Amniotic epithelial cell (primary cell): ENCODE data around the gene CACNB2.
"Not testable (repeated sequence)": the region's sequence is repeated elsewhere in the genome, so short reads cannot be mapped to it uniquely, and the experiment has no call there.

Experiments used
- DNase-seq: peaks from one replicate; pipeline ENCODE4 v3.0.0-alpha.2; 2010; ENCODE audit warnings: low read depth

The CACNB2 gene

GRCh38 chr10:18201877-18202276 lies 61.7 kb downstream of the CACNB2 start:
- DNase-seq = no peak

DNA sequence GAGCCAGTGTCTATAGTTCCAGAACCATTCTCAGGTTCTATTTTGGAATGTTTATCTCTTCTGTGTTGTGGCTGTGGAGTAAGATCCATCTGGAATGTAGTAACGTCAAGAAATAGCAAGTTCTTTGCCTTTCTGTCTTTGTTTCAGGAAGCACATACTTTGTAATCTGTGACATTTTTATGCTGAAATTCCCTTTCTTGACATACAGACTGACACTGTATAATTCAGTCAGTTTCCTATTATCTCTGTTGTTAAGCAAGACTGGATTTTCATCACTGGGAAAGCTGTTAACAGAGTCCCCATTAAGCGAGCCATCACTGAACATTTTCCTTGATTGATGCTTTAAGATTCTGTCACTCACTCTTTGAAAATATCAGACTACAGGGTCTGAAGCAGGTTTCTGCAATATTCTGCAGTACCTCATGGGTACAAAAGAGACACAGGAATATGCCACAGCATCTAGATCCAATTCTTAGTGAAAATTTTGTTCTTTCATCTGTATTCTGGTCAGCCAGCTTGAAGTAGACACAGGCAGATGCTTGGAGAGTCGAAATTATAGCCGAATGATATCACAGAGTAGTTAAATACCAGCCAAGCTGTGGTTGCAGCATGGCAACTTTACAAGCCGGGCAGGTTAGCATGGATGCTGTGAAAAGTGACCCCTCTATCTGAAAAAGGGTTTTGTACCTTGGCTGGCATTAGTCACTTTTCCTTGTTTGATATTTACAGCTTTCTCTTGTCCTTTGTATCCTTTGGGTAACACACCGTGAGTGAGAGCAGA lies 62.6 kb downstream of the CACNB2 start:
- peak; percentile 75 for DNase-seq

DNA sequence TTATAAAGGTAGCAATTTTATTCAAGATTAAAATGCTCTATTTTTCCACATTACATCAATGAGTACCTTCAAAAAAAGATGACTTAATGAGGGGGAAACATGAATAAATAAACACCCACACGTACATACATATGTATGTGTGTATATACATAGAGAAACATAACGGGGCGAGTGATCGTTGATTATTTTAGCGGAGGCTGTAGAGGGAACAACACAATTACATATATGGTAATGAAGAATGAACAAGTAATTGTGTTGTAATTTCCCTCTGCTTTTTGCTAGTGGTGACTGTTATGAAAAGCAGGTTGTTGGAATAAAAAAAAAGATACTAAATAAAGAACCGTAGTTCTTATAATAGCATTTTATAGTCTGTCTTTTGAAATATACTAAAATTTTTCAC lies 63.2 kb downstream of the CACNB2 start:
- no peak for DNase-seq

GRCh38 chr10:18204039-18204835 lies 64.0 kb downstream of the CACNB2 start:
- no peak for DNase-seq

DNA sequence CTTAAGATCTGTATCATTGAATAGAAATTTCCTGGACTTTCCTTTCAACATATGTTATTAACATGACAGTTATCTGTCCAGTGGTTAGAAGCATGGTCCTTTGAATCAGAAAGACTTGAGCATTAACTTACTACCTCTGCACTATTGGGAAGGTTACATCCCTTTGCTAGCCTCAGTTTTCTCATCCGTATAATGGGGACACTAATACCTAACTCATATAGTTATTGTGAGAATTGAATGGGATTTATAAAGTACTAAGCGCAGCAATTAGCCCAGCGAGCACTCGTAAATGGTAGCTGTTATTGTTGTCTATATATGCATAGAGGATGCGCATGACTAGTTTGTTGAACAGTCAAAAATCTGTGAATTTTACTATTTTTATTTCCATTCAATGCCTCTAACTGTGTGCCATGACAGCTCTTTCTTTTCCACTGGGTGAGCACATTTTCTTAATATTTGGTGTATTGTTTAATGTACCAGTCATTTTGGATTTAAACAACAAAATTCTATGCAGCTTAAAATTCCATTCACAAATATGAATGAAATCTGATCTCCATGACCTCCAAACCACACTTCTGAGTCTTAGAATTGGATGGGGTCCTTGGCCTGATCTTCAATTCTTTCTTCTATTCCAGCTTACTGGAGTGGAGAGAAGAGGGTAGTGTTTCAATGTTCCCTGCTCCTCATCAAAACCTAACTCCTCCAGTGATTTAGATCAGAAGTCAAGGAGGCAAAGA lies 65.0 kb downstream of the CACNB2 start:
- peak; percentile 42 for DNase-seq

GRCh38 chr10:18208186-18208585 lies 68.0 kb downstream of the CACNB2 start:
- not testable (repeated sequence) for DNase-seq

- no peak for DNase-seq
Observed at GRCh38 chr10:18209241-18209640, 69.0 kb downstream of the CACNB2 start.

DNA sequence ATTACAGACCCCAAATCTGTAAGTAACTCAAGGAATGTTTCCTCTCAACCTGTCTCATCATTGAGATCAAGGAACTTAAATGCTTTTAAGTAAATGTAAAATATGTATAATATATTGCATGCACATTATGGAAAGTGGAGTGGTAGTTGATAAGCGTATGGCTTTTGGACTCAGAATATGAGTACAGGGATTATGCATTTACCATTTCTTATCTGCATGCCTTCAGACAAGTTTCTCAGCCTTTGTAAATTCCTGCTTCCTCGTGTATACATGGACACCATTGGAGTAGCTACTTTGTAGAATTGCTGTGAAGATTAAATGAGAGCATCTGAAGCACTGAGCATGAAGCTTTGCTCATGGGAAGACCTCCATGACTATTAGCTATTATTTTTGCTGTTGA lies 70.5 kb downstream of the CACNB2 start:
- DNase-seq = no peak

DNA sequence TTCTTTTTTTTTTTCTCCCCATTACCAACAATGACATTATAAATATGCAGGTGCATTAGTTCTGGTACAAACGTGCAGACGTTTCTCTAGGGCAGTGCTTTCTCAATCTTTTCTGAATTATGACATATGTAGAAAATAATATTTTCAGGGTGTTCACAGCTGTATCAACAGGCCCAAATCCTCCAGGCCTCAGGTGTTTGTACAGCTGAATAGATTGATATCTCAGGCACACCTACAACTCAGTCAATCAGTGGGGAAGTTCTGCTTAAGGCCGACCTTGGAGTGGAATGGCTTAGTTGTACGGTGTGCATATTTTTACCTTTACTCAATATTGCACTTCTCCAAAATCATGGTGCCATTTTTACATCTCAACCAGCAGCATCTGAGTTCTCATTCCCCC lies 71.6 kb downstream of the CACNB2 start:
- no peak for DNase-seq

DNA sequence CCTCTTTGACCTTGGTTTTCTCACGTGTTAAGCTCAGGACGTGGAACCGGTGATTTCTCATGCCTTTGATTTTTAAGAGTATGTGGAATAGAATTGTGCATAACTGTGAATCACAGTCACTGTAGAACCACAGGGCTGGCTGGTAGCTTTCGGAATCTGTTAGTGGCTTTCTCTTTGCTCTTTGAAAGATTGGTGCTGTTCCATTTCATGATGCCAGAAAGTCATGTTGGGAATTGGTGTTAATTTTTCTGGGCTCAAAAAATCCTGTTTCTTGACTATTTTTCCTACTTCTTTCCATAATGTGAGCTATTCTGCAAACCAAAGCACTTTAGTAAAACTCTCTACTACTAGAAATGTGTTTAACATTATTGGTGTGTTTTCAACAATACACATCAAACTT lies 73.0 kb downstream of the CACNB2 start:
- DNase-seq = no peak

DNA sequence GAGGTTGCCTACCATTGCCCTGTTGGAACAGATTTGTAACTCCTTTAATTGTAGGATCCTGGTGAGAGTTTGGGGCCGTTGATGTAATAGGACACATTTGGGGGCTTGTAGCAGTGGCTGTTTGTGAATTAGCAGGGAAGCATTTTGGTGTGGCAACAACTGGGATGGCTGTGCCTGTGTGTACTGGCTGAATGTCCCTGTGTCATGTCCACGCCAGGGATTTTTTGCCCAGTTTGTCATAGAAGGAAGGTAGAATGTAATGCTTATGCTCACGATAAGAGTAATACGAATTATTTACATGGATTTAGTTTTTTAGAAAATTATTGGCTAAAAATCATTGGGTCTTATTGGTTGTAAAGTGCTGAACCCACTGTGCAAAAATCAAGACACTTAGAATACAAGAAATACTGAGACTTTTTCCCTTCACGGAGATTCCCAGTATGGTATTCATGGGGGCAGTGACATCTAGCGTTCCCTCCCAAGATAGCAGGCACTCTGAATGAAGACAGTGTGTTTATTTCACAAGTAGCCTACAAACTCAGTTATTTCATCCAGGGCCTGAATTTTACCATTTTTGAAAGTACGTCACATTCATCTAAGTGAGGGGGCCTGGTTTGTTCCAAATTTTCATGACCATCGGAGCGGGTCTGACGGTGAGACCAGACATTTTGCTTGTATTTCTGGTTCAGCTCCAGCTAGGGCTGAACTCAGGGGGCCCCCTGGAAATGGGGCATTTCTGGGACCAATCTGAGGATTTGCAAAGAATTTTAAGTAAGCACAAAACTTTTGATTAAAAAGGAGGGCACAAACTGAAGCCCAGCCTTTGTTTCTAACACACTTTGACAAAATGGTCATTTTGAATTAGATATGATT lies 74.7 kb downstream of the CACNB2 start:
- peak; percentile 72 for DNase-seq

- peak; percentile 57 for DNase-seq
Observed at GRCh38 chr10:18216482-18216881, 76.3 kb downstream of the CACNB2 start.

DNA sequence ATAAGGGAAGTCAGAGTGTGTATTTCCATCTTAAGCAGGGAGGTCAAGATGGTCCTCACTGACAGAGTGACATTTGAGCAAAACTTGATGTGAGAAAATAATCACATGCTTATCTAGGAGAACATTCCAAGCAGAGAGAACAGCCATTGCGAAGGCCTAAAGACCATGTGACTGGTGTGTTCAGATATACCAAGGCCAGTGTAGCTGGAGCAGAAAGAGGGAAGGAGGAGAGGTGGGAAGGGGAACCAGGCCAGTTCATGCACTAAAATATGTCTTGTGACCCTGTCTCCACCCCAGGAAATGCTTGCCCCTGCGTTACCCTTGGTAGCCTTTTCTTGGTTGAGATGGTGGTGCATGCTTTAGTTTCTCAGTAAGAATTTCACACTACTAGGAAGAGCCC lies 77.4 kb downstream of the CACNB2 start:
- no peak for DNase-seq

DNA sequence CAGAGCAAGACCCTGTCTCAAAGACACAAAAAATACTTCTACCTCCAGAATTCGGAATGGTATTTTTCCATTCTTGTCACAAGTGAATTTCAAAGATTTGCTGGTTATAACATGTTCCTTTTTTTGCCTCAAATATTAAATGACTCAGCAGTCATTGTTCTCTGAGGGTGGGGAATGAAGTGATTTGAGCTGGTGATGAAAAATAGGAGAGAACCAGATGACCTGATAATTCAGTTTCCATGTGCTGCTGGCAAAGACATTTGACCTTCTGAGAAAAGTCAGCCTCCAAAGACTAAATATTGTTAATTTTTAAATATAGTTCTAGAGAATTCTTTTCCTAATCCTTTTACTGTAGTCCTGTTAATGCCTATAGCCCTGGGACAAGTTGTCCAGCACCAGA lies 78.9 kb downstream of the CACNB2 start:
- DNase-seq = no peak

- DNase-seq = no peak
Observed at GRCh38 chr10:18221123-18221522, 80.9 kb downstream of the CACNB2 start.

- no peak for DNase-seq
Observed at GRCh38 chr10:18221882-18222281, 81.7 kb downstream of the CACNB2 start.

GRCh38 chr10:18222866-18223265 lies 82.6 kb downstream of the CACNB2 start:
- DNase-seq = peak; percentile 53

DNA sequence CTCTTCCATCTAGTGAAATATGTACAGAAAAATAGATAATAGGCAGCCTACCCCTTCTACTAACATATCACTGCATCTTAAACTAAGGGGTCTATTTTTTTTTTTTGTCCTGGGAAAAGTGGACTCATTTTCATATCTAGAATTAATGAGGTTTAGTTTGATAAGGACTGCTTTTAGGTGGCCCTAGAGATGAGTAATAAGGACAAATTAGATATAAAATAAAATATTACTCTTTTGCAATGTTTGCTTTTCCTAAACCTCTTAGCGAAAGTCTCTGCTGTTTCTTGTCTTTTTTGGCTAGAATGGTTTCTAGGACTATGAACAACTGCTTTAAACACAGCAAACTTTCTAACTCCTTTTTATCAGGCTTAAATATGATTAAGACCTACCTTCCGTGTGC lies 83.7 kb downstream of the CACNB2 start:
- no peak for DNase-seq

GRCh38 chr10:18224626-18225445 lies 84.6 kb downstream of the CACNB2 start:
- DNase-seq = peak; percentile 41

DNA sequence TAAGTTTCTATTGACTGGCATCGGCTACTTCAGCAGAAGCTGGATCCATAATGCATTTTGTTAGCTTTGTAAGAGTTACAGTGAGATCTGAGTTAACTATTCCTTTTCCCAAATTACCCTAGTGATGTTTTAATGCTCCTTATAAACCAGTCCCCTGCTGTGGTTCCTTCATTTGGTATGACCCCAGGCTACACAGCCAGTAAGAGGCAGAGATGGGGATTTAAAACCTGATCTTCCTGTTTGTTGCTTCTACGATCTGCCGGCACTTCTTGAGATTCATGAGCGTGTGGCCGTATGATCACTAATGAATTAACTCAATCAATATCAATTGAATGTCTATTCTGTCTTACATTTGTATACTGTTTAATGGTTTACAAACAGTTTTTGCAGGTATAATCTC lies 86.1 kb downstream of the CACNB2 start:
- DNase-seq = no peak

DNA sequence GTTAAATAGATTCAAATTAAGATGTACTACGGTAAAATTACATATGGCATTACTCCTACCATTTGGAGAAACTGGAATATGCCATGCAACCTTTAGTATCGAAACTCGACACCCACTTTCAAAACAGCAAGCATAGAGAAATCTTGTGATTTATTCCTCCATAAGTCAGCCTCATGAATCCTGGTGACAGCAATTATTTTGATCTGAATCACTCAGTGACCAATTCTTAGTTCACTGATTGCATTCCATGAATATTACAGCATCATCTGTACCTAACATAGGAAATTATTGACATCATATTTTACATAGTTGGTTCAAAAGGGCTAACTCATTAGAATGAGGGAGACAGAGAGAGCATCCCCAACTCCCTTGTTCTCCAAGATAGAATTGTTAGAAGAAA lies 89.6 kb downstream of the CACNB2 start:
- no peak for DNase-seq
